Uterus (tissue), 2 donors: ENCODE measurements around the gene MXD4.

Experiments used
- POLR2A ChIP-seq, 2 donors: fragments of 450-650 bp; IDR thresholded peaks; one replicate each; pipeline ENCODE4 v1.6.1; 2016; ENCODE audit warnings: antibody characterized with exemption in 2 of 2, mild to moderate bottlenecking in 1 of 2, moderate library complexity in 1 of 2
- TF ChIP-seq, protein P1 (sequence below), 4 experiments: fragments of 200-600 bp in 2 of 4; fragments of 450-650 bp in 2 of 4; sonication (generic) in 2 of 4; IDR thresholded peaks; one replicate each; pipeline ENCODE4 v1.5.1; 2016 to 2019; ENCODE audit warnings: antibody characterized with exemption in 4 of 4, mild to moderate bottlenecking in 2 of 4, moderate library complexity in 1 of 4

DNA sequence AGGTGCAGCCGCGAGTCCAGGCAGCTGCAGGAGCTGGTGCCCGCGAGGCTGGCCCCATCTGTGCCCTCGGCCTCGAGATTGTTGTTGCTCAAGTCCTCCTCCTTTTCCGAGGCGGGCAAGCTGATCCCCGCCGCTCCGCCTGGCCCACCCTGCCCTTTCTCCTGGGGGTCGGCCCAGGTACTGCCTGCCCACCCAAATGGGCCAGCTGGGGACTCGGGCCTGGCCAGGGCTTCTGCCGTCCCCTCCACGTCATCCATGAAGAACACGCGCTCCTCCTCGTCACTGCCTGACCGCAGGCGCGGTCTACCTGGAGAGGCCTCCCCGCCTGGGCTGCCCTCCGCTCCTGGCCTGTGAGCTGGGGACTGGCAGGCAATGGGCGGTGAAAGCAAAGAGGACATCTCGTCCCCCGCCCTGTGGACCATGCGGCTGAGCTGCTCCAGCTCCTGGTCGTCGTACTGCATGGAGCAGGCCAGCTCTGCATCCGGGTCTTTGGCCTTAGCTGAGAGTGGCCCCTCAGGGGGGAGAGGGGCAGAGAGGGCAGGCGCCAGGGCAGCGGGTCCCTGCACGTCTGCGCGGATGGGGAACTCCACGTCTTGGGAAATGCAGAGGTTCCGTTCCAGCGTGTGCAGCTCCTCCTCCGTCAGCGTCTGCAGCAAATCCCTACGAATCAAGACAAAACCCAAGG, 43.1 kb upstream of the MXD4 start:
- TF ChIP-seq, protein P1, sequence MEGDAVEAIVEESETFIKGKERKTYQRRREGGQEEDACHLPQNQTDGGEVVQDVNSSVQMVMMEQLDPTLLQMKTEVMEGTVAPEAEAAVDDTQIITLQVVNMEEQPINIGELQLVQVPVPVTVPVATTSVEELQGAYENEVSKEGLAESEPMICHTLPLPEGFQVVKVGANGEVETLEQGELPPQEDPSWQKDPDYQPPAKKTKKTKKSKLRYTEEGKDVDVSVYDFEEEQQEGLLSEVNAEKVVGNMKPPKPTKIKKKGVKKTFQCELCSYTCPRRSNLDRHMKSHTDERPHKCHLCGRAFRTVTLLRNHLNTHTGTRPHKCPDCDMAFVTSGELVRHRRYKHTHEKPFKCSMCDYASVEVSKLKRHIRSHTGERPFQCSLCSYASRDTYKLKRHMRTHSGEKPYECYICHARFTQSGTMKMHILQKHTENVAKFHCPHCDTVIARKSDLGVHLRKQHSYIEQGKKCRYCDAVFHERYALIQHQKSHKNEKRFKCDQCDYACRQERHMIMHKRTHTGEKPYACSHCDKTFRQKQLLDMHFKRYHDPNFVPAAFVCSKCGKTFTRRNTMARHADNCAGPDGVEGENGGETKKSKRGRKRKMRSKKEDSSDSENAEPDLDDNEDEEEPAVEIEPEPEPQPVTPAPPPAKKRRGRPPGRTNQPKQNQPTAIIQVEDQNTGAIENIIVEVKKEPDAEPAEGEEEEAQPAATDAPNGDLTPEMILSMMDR (IDR thresholded peaks at IDR 0.05), result no peak
- no peak for TF ChIP-seq POLR2A (IDR thresholded peaks at IDR 0.05)
